WTC11 (cell line): ENCODE measurements around the gene SDHAF1. TPM values are rescaled to one million over a fixed set of nuclear protein-coding genes. Genes with fewer than 3 reads are reported as not detected.

Source experiments
- ATAC-seq: fragments of 200-7000 bp; cut with Tn5 transposase; 2 replicates; pipeline ENCODE4 v1.10.0; 2021; ENCODE audit warnings: mild to moderate bottlenecking, moderate library complexity
- CTCF ChIA-PET: fragments of 300-600 bp; sonication (Branson Sonifier 250); formaldehyde crosslinking; loops from one replicate; lab custom pipeline; 2021; ENCODE audit warnings: antibody characterized with exemption; lab: Charles Lee
- POLR2A ChIA-PET: fragments of 350-600 bp; sonication (Branson Sonifier 250); formaldehyde crosslinking; loops from one replicate; lab custom pipeline; 2021; ENCODE audit warnings: antibody characterized with exemption; lab: Charles Lee
- DNase-seq: peaks from one replicate; pipeline ENCODE4 v3.0.0; 2021; ENCODE audit warnings: low spot score
- H3K27ac Mint-ChIP-seq: 2 replicates; pipeline ENCODE4 v1.8.0; 2021; ENCODE audit warnings: mixed read lengths
- H3K27me3 Mint-ChIP-seq: 2 replicates; pipeline ENCODE4 v1.8.0; 2021; ENCODE audit warnings: low read depth, mild to moderate bottlenecking, moderate library complexity, mixed read lengths
- H3K36me3 Mint-ChIP-seq: 2 replicates; pipeline ENCODE4 v1.8.0; 2021; ENCODE audit warnings: mixed read lengths
- H3K4me1 Mint-ChIP-seq: 2 replicates; pipeline ENCODE4 v1.8.0; 2022; ENCODE audit warnings: mixed read lengths
- H3K4me3 Mint-ChIP-seq: 2 replicates; pipeline ENCODE4 v1.8.0; 2021; ENCODE audit warnings: mild to moderate bottlenecking, moderate library complexity, mixed read lengths
- H3K9me3 Mint-ChIP-seq: 2 replicates; pipeline ENCODE4 v1.8.0; 2021; ENCODE audit warnings: mixed read lengths
- ATF3 ChIP-seq: sonication (generic); formaldehyde crosslinking; conservative IDR thresholded peaks from 2 replicates; pipeline ENCODE4 v1.8.1; 2022; ENCODE audit warnings: mild to moderate bottlenecking, missing genetic modification reagents
- E2F4 ChIP-seq: sonication (generic); formaldehyde crosslinking; IDR thresholded peaks from 2 replicates; pipeline ENCODE4 v1.8.1; 2022; ENCODE audit warnings: low read depth, mild to moderate bottlenecking, moderate library complexity, missing genetic modification reagents, borderline replicate concordance
- ESRRA ChIP-seq: sonication (generic); formaldehyde crosslinking; IDR thresholded peaks from 2 replicates; pipeline ENCODE4 v1.8.1; 2022; ENCODE audit warnings: mild to moderate bottlenecking, missing genetic modification reagents, borderline replicate concordance
- NR2C2 ChIP-seq: sonication (generic); formaldehyde crosslinking; IDR thresholded peaks from 2 replicates; pipeline ENCODE4 v1.8.0; 2022; ENCODE audit warnings: mild to moderate bottlenecking, missing genetic modification reagents
- PRRX2 ChIP-seq: fragments of 250-450 bp; sonication (Bioruptor Pico); IDR thresholded peaks from 2 replicates; pipeline ENCODE4 v1.8.0; 2021; ENCODE audit warnings: mild to moderate bottlenecking
- SOX15 ChIP-seq: fragments of 250-450 bp; sonication (Bioruptor Pico); IDR thresholded peaks from 2 replicates; pipeline ENCODE4 v1.9.0; 2021; ENCODE audit warnings: mild to moderate bottlenecking
- ZNF232 ChIP-seq: sonication (generic); formaldehyde crosslinking; IDR thresholded peaks from 2 replicates; pipeline ENCODE4 v1.8.0; 2022; ENCODE audit warnings: mild to moderate bottlenecking, missing genetic modification reagents
- total RNA-seq: library from RNA; stranded (reverse); gene quantifications from 3 replicates; pipeline ENCODE4 v1.2.3, GENCODE V29; 2021
- TF ChIP-seq, protein P1 (sequence below): sonication (generic); formaldehyde crosslinking; IDR thresholded peaks from 2 replicates; pipeline ENCODE4 v1.8.0; 2023; ENCODE audit warnings: missing genetic modification reagents, mild to moderate bottlenecking, borderline replicate concordance
- TF ChIP-seq, protein P2 (sequence below): fragments of 250-450 bp; sonication (Bioruptor Pico); conservative IDR thresholded peaks from 2 replicates; pipeline ENCODE4 v1.9.0; 2021; ENCODE audit warnings: mild to moderate bottlenecking
- TF ChIP-seq, protein P3 (sequence below): sonication (generic); formaldehyde crosslinking; IDR thresholded peaks from 2 replicates; pipeline ENCODE4 v1.8.0; 2022; ENCODE audit warnings: mild to moderate bottlenecking, missing genetic modification reagents
- TF ChIP-seq, protein P4 (sequence below): fragments of 250-450 bp; sonication (Bioruptor Pico); IDR thresholded peaks from 2 replicates; pipeline ENCODE4 v1.9.0; 2021; ENCODE audit warnings: mild to moderate bottlenecking

Gene SDHAF1
- total RNA-seq, 1 experiment from 2014 or later, result 20.8 TPM

DNA sequence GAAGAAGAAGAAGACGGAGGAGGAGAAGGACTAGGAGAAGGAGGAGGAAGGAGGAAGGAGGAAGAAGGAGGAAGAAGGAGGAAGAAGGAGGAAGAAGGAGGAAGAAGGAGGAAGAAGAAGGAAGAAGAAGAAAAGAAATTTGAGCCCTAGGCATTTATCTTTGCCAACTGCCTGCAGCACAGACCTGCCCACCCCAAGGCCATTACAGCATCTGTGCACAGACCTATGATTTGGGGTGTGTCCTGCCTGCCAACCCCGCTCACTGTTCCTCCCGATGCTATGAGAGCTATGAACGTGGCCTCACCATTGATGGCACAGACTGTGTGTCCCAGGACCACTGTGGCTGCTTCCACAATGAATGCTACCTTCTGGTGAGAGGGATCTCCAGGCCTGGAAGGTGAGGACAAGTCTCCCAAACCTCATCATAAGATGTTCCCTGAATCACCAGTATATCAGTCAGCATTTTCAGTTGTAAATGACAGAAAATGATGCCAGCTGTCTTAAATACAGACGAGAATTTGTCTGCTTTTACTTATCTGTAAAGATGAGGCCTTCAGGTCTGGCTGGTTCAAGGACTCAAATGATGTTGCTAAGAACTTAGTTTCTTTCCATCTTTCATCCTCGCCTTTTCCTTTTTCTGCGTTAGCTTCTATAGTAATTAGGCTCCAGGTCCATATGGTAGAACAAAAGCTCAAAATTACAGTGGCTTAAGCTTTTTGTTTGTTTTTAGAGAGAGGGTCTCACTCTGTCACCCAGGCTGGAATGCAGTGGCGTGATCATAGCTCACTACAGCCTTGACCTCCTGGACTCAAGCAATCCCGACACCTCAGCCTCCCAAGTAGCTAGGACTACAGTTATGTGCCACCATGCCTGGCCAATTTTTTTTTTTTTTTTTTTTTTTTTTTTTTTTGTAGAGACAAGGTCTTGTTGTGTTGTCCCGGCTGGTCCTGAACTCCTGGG lies 3.9 kb upstream of the SDHAF1 start:
- POLR2A ChIA-PET, result no interaction called here
- DNase-seq (no peak), ATAC-seq (no peak)
- Mint-ChIP-seq H3K27me3 (peaks cover 35% of the 10 kb centered on the region), H3K27ac (no peak overlapping the region), H3K4me1 (peaks cover 9% of the 10 kb centered on the region), H3K9me3 (peaks cover 5% of the 10 kb centered on the region; the same call in 1 of the 2 replicates), H3K4me3 (no peak overlapping the region), H3K36me3 (no peaks in the 10 kb centered on the region)
- TF ChIP-seq E2F4 (CRISPR knock-in tag), result no peak
- TF ChIP-seq, protein P1, sequence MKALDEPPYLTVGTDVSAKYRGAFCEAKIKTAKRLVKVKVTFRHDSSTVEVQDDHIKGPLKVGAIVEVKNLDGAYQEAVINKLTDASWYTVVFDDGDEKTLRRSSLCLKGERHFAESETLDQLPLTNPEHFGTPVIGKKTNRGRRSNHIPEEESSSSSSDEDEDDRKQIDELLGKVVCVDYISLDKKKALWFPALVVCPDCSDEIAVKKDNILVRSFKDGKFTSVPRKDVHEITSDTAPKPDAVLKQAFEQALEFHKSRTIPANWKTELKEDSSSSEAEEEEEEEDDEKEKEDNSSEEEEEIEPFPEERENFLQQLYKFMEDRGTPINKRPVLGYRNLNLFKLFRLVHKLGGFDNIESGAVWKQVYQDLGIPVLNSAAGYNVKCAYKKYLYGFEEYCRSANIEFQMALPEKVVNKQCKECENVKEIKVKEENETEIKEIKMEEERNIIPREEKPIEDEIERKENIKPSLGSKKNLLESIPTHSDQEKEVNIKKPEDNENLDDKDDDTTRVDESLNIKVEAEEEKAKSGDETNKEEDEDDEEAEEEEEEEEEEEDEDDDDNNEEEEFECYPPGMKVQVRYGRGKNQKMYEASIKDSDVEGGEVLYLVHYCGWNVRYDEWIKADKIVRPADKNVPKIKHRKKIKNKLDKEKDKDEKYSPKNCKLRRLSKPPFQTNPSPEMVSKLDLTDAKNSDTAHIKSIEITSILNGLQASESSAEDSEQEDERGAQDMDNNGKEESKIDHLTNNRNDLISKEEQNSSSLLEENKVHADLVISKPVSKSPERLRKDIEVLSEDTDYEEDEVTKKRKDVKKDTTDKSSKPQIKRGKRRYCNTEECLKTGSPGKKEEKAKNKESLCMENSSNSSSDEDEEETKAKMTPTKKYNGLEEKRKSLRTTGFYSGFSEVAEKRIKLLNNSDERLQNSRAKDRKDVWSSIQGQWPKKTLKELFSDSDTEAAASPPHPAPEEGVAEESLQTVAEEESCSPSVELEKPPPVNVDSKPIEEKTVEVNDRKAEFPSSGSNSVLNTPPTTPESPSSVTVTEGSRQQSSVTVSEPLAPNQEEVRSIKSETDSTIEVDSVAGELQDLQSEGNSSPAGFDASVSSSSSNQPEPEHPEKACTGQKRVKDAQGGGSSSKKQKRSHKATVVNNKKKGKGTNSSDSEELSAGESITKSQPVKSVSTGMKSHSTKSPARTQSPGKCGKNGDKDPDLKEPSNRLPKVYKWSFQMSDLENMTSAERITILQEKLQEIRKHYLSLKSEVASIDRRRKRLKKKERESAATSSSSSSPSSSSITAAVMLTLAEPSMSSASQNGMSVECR (CRISPR knock-in tag), result no peak
- TF ChIP-seq, protein P2, sequence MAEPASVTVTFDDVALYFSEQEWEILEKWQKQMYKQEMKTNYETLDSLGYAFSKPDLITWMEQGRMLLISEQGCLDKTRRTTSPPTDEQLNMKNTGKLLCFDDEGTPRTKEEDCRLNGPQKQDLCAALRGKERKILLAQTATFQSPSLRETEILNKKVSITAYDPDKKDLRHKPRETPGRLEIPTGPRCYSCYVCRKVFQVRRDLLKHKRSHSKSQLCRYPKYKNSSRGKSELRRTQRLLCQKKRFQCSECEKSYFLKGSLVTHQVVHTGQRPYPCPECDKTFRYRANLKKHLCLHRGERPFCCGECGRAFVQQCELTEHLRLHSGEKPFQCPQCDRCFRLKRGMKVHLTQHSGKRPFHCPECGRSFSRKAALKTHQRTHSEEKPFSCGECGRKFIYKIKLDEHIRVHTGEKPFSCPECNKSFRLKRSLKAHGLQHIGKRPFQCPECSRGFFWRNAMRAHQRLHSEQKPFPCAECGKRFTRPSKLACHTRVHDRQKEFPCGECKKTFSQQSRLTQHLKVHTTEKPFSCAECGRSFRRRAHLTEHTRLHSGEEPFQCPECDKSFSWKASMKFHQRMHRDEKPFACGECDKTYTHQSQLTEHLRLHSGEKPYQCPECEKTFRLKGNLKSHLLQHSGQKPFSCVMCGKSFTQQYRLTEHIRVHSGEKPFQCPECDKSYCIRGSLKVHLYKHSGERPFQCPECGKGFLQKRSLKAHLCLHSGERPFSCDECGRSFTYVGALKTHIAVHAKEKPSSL (CRISPR knock-in tag), result no peak
- TF ChIP-seq, protein P3, sequence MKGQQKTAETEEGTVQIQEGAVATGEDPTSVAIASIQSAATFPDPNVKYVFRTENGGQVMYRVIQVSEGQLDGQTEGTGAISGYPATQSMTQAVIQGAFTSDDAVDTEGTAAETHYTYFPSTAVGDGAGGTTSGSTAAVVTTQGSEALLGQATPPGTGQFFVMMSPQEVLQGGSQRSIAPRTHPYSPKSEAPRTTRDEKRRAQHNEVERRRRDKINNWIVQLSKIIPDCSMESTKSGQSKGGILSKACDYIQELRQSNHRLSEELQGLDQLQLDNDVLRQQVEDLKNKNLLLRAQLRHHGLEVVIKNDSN (CRISPR knock-in tag), result no peak
- TF ChIP-seq SOX15 (CRISPR knock-in tag), result no peak
- no peak for TF ChIP-seq ATF3 (CRISPR knock-in tag)
- TF ChIP-seq PRRX2 (CRISPR knock-in tag), result no peak
- TF ChIP-seq, protein P4, sequence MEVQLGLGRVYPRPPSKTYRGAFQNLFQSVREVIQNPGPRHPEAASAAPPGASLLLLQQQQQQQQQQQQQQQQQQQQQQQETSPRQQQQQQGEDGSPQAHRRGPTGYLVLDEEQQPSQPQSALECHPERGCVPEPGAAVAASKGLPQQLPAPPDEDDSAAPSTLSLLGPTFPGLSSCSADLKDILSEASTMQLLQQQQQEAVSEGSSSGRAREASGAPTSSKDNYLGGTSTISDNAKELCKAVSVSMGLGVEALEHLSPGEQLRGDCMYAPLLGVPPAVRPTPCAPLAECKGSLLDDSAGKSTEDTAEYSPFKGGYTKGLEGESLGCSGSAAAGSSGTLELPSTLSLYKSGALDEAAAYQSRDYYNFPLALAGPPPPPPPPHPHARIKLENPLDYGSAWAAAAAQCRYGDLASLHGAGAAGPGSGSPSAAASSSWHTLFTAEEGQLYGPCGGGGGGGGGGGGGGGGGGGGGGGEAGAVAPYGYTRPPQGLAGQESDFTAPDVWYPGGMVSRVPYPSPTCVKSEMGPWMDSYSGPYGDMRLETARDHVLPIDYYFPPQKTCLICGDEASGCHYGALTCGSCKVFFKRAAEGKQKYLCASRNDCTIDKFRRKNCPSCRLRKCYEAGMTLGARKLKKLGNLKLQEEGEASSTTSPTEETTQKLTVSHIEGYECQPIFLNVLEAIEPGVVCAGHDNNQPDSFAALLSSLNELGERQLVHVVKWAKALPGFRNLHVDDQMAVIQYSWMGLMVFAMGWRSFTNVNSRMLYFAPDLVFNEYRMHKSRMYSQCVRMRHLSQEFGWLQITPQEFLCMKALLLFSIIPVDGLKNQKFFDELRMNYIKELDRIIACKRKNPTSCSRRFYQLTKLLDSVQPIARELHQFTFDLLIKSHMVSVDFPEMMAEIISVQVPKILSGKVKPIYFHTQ (CRISPR knock-in tag), result no peak
- no peak for TF ChIP-seq NR2C2 (CRISPR knock-in tag)
- TF ChIP-seq ZNF232 (CRISPR knock-in tag), result no peak
- no peak for TF ChIP-seq ESRRA (CRISPR knock-in tag)
- CTCF ChIA-PET, result interaction anchor here (0.7 to 1.2 kb wide), 4 partner anchors 14 to 346 kb away, joined by 3 to 10 read pairs (median 4); no protein-coding TSS in a partner anchor
